ENCODE data around the gene CHMP5.

Gene CHMP5

DNA sequence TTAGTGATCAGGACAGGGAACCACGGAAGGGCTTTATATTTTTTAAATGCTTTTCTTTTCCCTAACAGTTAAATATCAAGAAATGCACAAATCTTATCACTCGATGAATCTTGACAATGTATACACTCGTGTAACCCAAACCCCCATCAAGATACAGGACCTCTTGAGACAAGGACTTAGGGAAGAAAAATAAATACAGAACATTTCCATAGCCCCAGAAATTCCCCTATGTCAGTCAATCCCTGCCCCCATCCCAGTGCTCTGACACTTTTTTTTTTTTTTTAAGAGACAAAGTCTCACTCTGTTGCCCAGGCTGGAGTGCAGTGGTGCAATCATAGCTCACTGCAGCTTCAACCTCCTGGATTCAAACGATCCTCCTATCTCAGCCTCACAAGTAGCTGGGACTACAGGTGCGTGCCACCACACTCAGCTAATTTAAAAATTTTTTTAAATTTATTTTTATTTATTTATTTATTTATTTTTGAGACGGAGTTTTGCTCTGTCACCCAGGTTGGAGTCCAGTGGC lies 22.2 kb upstream of the CHMP5 start:
- DNase-seq (ENCODE audit: low read depth, low spot score), result no peak

GRCh38 chr9:33244137-33244784 lies 20.6 kb upstream of the CHMP5 start:
- no peak for DNase-seq (ENCODE audit: low read depth, low spot score)

- no peak for DNase-seq (ENCODE audit: low read depth, low spot score)
Observed at GRCh38 chr9:33245341-33245740, 19.5 kb upstream of the CHMP5 start.

- DNase-seq (ENCODE audit: low read depth, low spot score), result no peak
Observed at GRCh38 chr9:33246269-33246860, 18.5 kb upstream of the CHMP5 start.

DNA sequence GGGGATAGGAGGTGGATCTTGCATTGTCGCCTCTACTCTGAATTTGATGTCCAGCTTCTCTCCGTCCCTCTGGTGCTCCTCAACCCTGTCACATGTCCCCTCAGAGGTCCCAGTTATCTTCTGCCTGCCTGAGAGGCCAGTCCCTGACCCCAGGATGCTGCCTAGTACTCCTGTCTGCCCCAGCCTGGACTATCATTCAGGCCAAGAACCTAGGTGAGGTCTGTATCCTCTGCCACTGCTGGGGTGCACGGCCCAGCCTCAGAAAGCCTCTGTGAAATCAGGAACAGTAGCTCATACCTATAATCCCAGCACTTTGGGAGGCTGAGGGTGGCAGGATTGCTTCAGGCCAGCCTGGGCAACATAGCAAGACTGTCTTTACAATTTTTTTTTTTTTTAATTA lies 16.2 kb upstream of the CHMP5 start:
- no peak for DNase-seq (ENCODE audit: low read depth, low spot score)

GRCh38 chr9:33249087-33249658 lies 15.7 kb upstream of the CHMP5 start:
- no peak for DNase-seq (ENCODE audit: low read depth, low spot score)

GRCh38 chr9:33249983-33250382 lies 14.9 kb upstream of the CHMP5 start:
- no peak for DNase-seq (ENCODE audit: low read depth, low spot score)

- no peak for DNase-seq (ENCODE audit: low read depth, low spot score)
Observed at GRCh38 chr9:33250458-33250995, 14.3 kb upstream of the CHMP5 start.

DNA sequence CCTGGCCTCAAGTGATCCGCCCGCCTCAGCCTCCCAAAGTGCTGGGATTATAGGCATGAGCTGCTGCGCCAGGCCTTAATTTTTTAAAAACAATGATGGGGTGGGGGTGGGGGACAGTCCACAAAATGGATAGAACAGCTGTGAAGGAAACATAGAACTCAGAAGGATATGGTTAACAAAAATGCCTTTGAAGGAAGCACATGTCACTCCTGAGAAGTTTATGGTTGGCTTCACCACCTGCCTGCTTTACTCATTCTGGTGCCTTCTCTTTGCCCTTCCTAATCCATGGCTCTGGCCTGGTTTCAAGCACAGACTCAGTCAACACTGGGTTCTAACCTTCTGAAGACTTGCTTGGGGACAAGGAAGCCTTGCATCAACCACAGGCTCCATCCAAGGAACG lies 10.6 kb upstream of the CHMP5 start:
- no peak for DNase-seq (ENCODE audit: low read depth, low spot score)

DNA sequence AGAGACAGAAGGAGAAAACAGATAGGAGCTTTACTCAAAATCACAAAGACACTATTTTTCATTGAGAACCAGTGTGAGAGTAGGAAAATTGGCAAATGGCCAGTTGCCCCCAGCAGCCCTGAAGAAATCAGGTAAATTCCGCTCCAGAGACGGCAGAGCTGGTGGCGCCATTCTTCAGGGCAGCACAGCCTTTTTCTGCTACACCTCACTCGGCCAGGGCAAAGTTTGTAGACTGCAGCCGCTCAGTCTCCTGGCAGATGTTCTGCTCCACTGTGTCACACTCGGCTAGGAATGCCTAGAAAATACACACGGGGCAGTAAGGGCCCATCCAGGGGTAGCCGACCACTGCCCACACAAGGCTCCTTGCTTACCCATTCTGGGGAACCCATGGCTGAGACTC lies 9.8 kb upstream of the CHMP5 start:
- no peak for DNase-seq (ENCODE audit: low read depth, low spot score)

- no peak for DNase-seq (ENCODE audit: low read depth, low spot score)
Observed at GRCh38 chr9:33255471-33255870, 9.4 kb upstream of the CHMP5 start.

DNA sequence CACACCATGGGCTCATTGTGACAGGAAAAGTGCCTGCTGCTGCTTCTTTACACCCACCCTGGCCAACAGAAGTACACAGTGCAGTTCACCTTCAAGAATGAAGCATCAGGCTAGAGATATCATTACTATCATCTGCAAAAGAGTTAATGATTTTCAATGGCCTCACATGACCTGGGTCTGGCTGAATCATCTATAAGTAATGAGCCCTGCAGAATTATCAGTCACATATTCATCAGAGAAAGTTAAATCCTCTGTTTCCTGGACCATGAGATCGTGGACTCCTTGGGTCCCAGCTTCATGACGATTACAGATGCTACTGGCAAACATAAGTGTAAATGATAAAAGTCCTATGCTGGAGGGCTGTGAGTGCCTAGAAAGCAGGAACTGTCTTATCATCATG lies 8.6 kb upstream of the CHMP5 start:
- no peak for DNase-seq (ENCODE audit: low read depth, low spot score)

DNA sequence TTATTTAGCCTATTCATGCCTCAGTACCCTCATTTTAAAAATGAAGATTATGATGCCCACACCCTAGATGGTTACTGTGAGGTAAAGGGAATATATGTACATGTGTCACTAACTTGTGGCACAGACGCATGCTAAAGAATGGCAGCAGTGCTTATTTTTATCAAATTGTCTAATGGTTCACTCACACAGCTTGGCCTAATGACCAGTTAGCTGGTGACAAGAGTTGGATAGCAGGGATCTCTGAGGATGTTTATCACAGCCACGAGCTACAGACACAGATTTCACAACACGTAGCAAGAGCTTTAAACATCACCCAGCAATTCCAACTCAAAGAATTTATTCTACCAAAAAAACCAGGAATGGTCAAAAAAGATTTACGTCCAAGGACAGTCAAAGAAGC lies 7.6 kb upstream of the CHMP5 start:
- no peak for DNase-seq (ENCODE audit: low read depth, low spot score)

- DNase-seq (ENCODE audit: low read depth, low spot score), result no peak
Observed at GRCh38 chr9:33260372-33260771, 4.5 kb upstream of the CHMP5 start.

DNA sequence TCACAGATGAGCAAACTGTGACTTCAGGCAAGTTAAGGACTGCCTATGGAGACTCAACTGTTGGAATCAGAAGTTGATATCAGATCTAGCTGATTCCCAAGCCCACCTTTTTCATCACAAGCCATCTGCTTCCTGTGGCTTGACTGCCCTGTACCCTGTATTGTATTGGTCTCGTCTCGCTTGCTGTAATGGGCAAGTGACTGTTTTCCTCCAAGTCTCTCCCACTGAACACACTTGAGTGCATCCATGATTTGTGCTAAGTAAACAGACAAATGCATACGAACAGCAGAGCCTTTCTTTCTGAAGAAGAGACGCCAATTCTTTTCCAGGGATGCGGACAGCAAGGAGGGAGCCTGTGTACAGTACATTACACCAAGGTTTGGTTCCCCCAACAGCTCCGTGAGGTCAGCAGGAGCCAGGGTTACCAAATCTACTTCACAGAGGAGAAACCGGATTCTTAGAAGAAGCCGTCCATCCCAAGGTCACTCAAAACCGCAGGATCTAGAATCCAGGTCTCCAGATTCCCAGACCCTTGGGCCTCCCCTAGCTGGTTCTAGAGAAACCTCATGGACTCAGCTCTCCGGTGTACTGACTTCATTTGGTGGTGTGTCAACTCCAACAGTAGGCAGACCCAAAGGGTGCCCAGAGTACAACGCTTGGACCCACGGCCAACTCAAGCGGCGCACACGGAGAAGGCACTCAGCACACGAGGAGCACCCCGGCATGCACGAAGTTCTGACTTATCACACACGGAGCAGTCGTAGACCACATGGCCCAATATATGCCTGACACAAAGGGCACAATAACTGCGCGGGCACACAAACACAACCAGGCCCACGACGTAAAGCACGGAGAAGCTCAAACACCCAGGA lies 1.5 kb upstream of the CHMP5 start:
- no peak for DNase-seq (ENCODE audit: low read depth, low spot score)

- DNase-seq (ENCODE audit: low read depth, low spot score), result no peak
Observed at GRCh38 chr9:33264003-33264472, 811 bp upstream of the CHMP5 start.

- DNase-seq (ENCODE audit: low read depth, low spot score), result no peak
Observed at GRCh38 chr9:33265211-33265865, 489 bp downstream of the CHMP5 start.

- no peak for DNase-seq (ENCODE audit: low read depth, low spot score)
Observed at GRCh38 chr9:33267151-33267767, 2.4 kb downstream of the CHMP5 start.

DNA sequence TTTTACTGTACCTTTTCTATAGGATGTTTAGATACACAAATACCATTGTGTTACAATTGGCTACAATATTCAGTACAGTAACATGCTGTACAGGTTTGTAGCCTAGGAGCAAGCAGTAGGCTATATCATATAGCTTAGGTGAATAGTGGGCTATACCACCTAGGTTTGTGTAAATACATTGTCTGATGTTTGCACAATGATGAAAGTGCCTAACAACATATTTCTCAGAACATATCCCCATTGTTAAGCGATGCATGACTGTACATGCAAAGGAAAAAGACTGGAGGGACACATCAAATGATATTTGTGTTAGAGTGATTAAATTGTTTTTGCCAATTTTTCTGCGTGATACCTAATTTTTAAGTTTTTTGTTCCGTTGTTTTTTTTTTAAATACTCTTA lies 5.3 kb downstream of the CHMP5 start:
- DNase-seq (ENCODE audit: low read depth, low spot score), result no peak

GRCh38 chr9:33272061-33272460 lies 7.2 kb downstream of the CHMP5 start:
- no peak for DNase-seq (ENCODE audit: low read depth, low spot score)

All from brain pericyte (primary cell).